GM12878 (cell line): ENCODE results near the gene HOXD13. TPM values are rescaled to one million over a fixed set of nuclear protein-coding genes. Genes with fewer than 3 reads are reported as not detected.

ENCODE experiments used
- ATAC-seq: fragments of 200-7000 bp; cut with Tn5 transposase; 3 replicates; pipeline ENCODE4 v1.9.1; 2020; ENCODE audit warnings: mild to moderate bottlenecking, moderate library complexity
- BruUV-seq: library from RNA; stranded (reverse); fragments of 400-500 nt; replicated peaks from 2 replicates; lab custom pipeline; 2021; lab: Mats Ljungman, UMichigan
- CTCF ChIA-PET: fragments of 300-600 bp; sonication (Branson Sonifier 250); formaldehyde crosslinking; extraction: SDS; loops from one replicate; lab custom pipeline; 2021; ENCODE audit warnings: inconsistent platforms; lab: Yijun Ruan, JAX
- POLR2A ChIA-PET: fragments of 350-600 bp; formaldehyde crosslinking; extraction: SDS; loops from one replicate; lab custom pipeline; 2021; ENCODE audit warnings: inconsistent platforms; lab: Charles Lee
- RAD21 ChIA-PET: fragments of 300-600 bp; sonication (Branson Sonifier 250); formaldehyde crosslinking; loops from one replicate; lab custom pipeline; 2023; ENCODE audit warnings: antibody characterized with exemption; ENCODE audit not compliant: unreplicated experiment; lab: Charles Lee
- SMC1A ChIA-PET: fragments of 300-600 bp; sonication (Branson Sonifier 250); formaldehyde crosslinking; loops from one replicate; lab custom pipeline; 2023; ENCODE audit not compliant: unreplicated experiment, uncharacterized antibody; lab: Charles Lee
- DNase-seq: peaks from one replicate; pipeline ENCODE4 v3.0.0-alpha.2; 2011; ENCODE audit warnings: low read depth, low spot score
- FAIRE-seq: peaks from 3 replicates; lab custom pipeline; 2011; peaks lifted over from hg19 to GRCh38; lab: Jason Lieb, UNC
- H2AFZ ChIP-seq: 2 replicates; pipeline ENCODE4 v1.6.0; 2011; ENCODE audit warnings: low read depth, low read length, control low read depth; ENCODE audit not compliant: control insufficient read depth
- H3K27ac ChIP-seq: 2 replicates; pipeline ENCODE4 v1.5.1; 2011; ENCODE audit warnings: control low read depth; ENCODE audit not compliant: control insufficient read depth, insufficient read depth
- H3K27me3 ChIP-seq, 2 experiments: replicated peaks in 1 of 2; 2 replicates each; pipeline versions ENCODE4 v1.6.0 to v1.6.1; 2011; ENCODE audit warnings: low read length in 1 of 2; ENCODE audit not compliant: control insufficient read depth in 2 of 2, insufficient read depth in 2 of 2
- H3K36me3 ChIP-seq, 2 experiments: 2 replicates each; pipeline ENCODE4 v1.5.1; 2011; ENCODE audit warnings: low read length in 1 of 2; ENCODE audit not compliant: control insufficient read depth in 2 of 2, insufficient read depth in 2 of 2
- H3K4me1 ChIP-seq: 2 replicates; pipeline ENCODE4 v1.6.1; 2011; ENCODE audit warnings: mild to moderate bottlenecking, low read length, moderate library complexity, mixed read lengths; ENCODE audit not compliant: control insufficient read depth, insufficient read depth
- H3K4me2 ChIP-seq: 2 replicates; pipeline ENCODE4 v1.6.0; 2011; ENCODE audit warnings: control low read depth; ENCODE audit not compliant: control insufficient read depth, insufficient read depth
- H3K4me3 ChIP-seq: fragments of 200-600 bp; sonication (generic); 2 replicates; pipeline ENCODE4 v1.5.1; 2016
- H3K79me2 ChIP-seq: 2 replicates; pipeline ENCODE4 v1.6.0; 2011; ENCODE audit warnings: low read length; ENCODE audit not compliant: control insufficient read depth, insufficient read depth
- H3K9ac ChIP-seq: 2 replicates; pipeline ENCODE4 v1.8.0; 2011; ENCODE audit warnings: low read length, control low read depth, mixed read lengths; ENCODE audit not compliant: control insufficient read depth, insufficient read depth
- H3K9me3 ChIP-seq: replicated peaks from 3 replicates; pipeline ENCODE4 v1.5.1; 2011; ENCODE audit warnings: mild to moderate bottlenecking, low read length; ENCODE audit not compliant: control insufficient read depth, insufficient read depth
- H4K20me1 ChIP-seq: 2 replicates; pipeline ENCODE4 v1.6.0; 2011; ENCODE audit not compliant: control insufficient read depth, insufficient read depth
- BACH1 ChIP-seq: fragments of 450-650 bp; IDR thresholded peaks from 2 replicates; pipeline ENCODE4 v1.6.1; 2017; ENCODE audit warnings: mild to moderate bottlenecking, borderline replicate concordance
- BCL3 ChIP-seq: IDR thresholded peaks from 2 replicates; pipeline ENCODE4 v1.6.1; 2011; ENCODE audit warnings: borderline replicate concordance, low read depth, mild to moderate bottlenecking, moderate library complexity, low read length; ENCODE audit not compliant: insufficient read depth, poor library complexity, severe bottlenecking
- BCLAF1 ChIP-seq: fragments of 450-650 bp; IDR thresholded peaks from 2 replicates; pipeline ENCODE4 v1.6.1; 2017; ENCODE audit warnings: antibody characterized with exemption, mild to moderate bottlenecking, moderate library complexity
- BHLHE40 ChIP-seq, 2 experiments: fragments of 450-650 bp in 1 of 2; IDR thresholded peaks; 2 replicates each; pipeline ENCODE4 v1.6.1; 2011 to 2017; ENCODE audit warnings: low read depth in 2 of 2, borderline replicate concordance in 1 of 2, improper control_type of control experiment in 1 of 2, low read length in 1 of 2, mild to moderate bottlenecking in 1 of 2
- FOS ChIP-seq: IDR thresholded peaks from 3 replicates; pipeline ENCODE4 v1.6.1; 2011; ENCODE audit warnings: borderline replicate concordance; ENCODE audit not compliant: insufficient read length; ENCODE audit errors: extremely low read depth
- GABPA ChIP-seq: IDR thresholded peaks from 2 replicates; pipeline ENCODE4 v1.6.1; 2014; ENCODE audit warnings: antibody characterized with exemption, low read depth, mild to moderate bottlenecking, inconsistent platforms
- JUND ChIP-seq: IDR thresholded peaks from 2 replicates; pipeline ENCODE4 v1.6.1; 2012; ENCODE audit warnings: low read depth, mild to moderate bottlenecking, low read length, improper control_type of control experiment, moderate library complexity
- MEF2B ChIP-seq: fragments of 450-650 bp; IDR thresholded peaks from 2 replicates; pipeline ENCODE4 v1.6.1; 2018; ENCODE audit warnings: mild to moderate bottlenecking, moderate library complexity; ENCODE audit not compliant: partially characterized antibody, poor library complexity, severe bottlenecking
- MLLT1 ChIP-seq: fragments of 450-650 bp; IDR thresholded peaks from 2 replicates; pipeline ENCODE4 v1.6.1; 2016; ENCODE audit warnings: mild to moderate bottlenecking
- MTA2 ChIP-seq: fragments of 450-650 bp; IDR thresholded peaks from 2 replicates; pipeline ENCODE4 v1.6.1; 2016; ENCODE audit warnings: low read depth, mild to moderate bottlenecking, moderate library complexity
- MYC ChIP-seq: IDR thresholded peaks from 2 replicates; pipeline ENCODE4 v1.6.1; 2011; ENCODE audit warnings: mild to moderate bottlenecking, low read length, moderate library complexity, inconsistent platforms; ENCODE audit not compliant: insufficient read depth, insufficient replicate concordance, insufficient read length, severe bottlenecking
- NBN ChIP-seq: fragments of 450-650 bp; IDR thresholded peaks from 2 replicates; pipeline ENCODE4 v1.6.1; 2016
- PAX8 ChIP-seq: fragments of 450-650 bp; IDR thresholded peaks from 2 replicates; pipeline ENCODE4 v1.6.1; 2017; ENCODE audit warnings: mild to moderate bottlenecking, moderate library complexity
- POU2F2 ChIP-seq: IDR thresholded peaks from 3 replicates; pipeline ENCODE4 v1.6.1; 2011; ENCODE audit warnings: low read depth, mild to moderate bottlenecking, low read length, borderline replicate concordance
- TARDBP ChIP-seq: IDR thresholded peaks from 2 replicates; pipeline ENCODE4 v1.6.1; 2016; ENCODE audit warnings: borderline replicate concordance
- WGBS: methylation state at CpG from one replicate; pipeline ENCODE4 v1.1.6; 2016; ENCODE audit warnings: low lambda C conversion rate; ENCODE audit not compliant: insufficient replicate concordance, insufficient coverage; ENCODE audit errors: missing lambda C conversion rate; 5-methylcytosine and 5-hydroxymethylcytosine counted together
- in situ Hi-C: fragments of 300-500 bp; cut with MboI; formaldehyde crosslinking; loops from 9 replicates; pipeline ENCODE4 v1.14.3; 2018; ENCODE audit warnings: mixed read lengths
- intact Hi-C: fragments of 100-400 bp; cut with micrococcal nuclease; formaldehyde crosslinking; loops from one replicate; pipeline ENCODE4 v1.14.2; 2022; ENCODE audit not compliant: unreplicated experiment
- polyA plus RNA-seq, 11 experiments: library from polyadenylated mRNA; depleted of rRNA in 4 of 11; unstranded in 6 of 11; stranded (reverse) in 5 of 11; fragments of >200 nt; fragmentation: Nextera tagmentation in 4 of 11; fragmentation: Illumina TruSeq in 1 of 11; extraction: Ambion mirVana in 4 of 11; extraction: Trizol in 1 of 11; gene quantifications; 1 replicate in 1 of 11; 2 replicates in 10 of 11; pipeline versions ENCODE4 v1.2.1 to v1.2.3, GENCODE V29; 2011 to 2016; ENCODE audit warnings: inconsistent platforms in 2 of 11, missing spikeins in 2 of 11, low read depth in 1 of 11
- total RNA-seq, 4 experiments: library from RNA; depleted of rRNA in 3 of 4; stranded (reverse); fragments of >200 nt in 3 of 4; fragmentation: Illumina TruSeq in 1 of 4; extraction: Trizol in 1 of 4; gene quantifications; 2 replicates each; pipeline versions ENCODE4 v1.2.1 to v1.2.3, GENCODE V29; 2013 to 2021

The HOXD13 gene
- total and polyA plus RNA-seq, 10 of the 15 experiments (the other 5 are each of a cell fraction or from before 2014, with no cell fraction given) = not detected

- in situ Hi-C loops = no loop called here
- Histone ChIP-seq H3K27me3 (peaks cover 6 to 27% of the 10 kb centered on the region in 2 experiments), H3K79me2 (no peaks in the 10 kb centered on the region), H3K27ac (no peak overlapping the region), H3K9ac (no peak overlapping the region), H3K4me1 (no peaks in the 10 kb centered on the region), H3K36me3 (no peaks in the 10 kb centered on the region), H3K9me3 (peaks cover 12% of the 10 kb centered on the region; the same call in 2 of the 3 replicates), H4K20me1 (no peaks in the 10 kb centered on the region), H3K4me3 (no peak overlapping the region), H2AFZ (no peak overlapping the region), H3K4me2 (no peak overlapping the region)
- ChIA-PET SMC1A (no interaction called here), CTCF (no interaction called here), RAD21 (no interaction called here), POLR2A (no interaction called here)
- 17% methylated on average over 2 of the region's 2 CpGs for WGBS
- intact Hi-C loops = no loop called here
- FAIRE-seq = no peak
- no peak for DNase-seq
- TF ChIP-seq FOS (no peak), NBN (no peak), MEF2B (no peak), MLLT1 (no peak), BACH1 (no peak), BHLHE40 (IDR thresholded peaks at IDR 0.05; ENCODE audit: borderline replicate concordance in 1 of 2, low read depth in 2 of 2, low read length in 1 of 2) (no peak), TARDBP (no peak), PAX8 (no peak), GABPA (no peak), MTA2 (no peak), BCLAF1 (no peak), JUND (no peak), POU2F2 (no peak), BCL3 (no peak), MYC (no peak)
- ATAC-seq = no peak
- no TSS peak for BruUV-seq
These were observed 15.7 kb upstream of the HOXD13 start for GRCh38 chr2:176076796-176077195.
